Psoas muscle (tissue), 8 donors: ENCODE results near the gene SYT9. TPM values are rescaled to one million over a fixed set of nuclear protein-coding genes. Genes with fewer than 3 reads are reported as not detected.

ENCODE experiments used
- ATAC-seq, 4 donors: fragments of 200-7000 bp; cut with Tn5 transposase; one replicate each; pipeline ENCODE4 v1.9.1; 2020; ENCODE audit warnings: moderate library complexity in 3 of 4, mild to moderate bottlenecking in 2 of 4
- DNase-seq, 2 donors: peaks; one replicate each; pipeline ENCODE4 v3.0.0-alpha.2; 2020
- H3K27ac ChIP-seq: fragments of 200-600 bp; one replicate; pipeline ENCODE4 v1.8.0; 2022
- H3K27me3 ChIP-seq, 3 donors: fragments of 200-600 bp in 1 of 3; one replicate each; pipeline versions ENCODE4 v1.6.1 to v1.8.0; 2013 to 2022; ENCODE audit warnings: low read length in 2 of 3, mild to moderate bottlenecking in 2 of 3, moderate library complexity in 1 of 3; ENCODE audit not compliant: insufficient read depth in 3 of 3
- H3K36me3 ChIP-seq, 2 donors: fragments of 200-600 bp in 1 of 2; one replicate each; pipeline versions ENCODE4 v1.6.1 to v1.8.0; 2013 to 2022; ENCODE audit warnings: low read depth in 1 of 2, mild to moderate bottlenecking in 1 of 2, moderate library complexity in 1 of 2; ENCODE audit not compliant: insufficient read depth in 1 of 2
- H3K4me1 ChIP-seq: fragments of 200-600 bp; one replicate; pipeline ENCODE4 v1.8.0; 2022
- H3K4me3 ChIP-seq: fragments of 200-600 bp; one replicate; pipeline ENCODE4 v1.8.0; 2022; ENCODE audit warnings: mild to moderate bottlenecking
- H3K9me3 ChIP-seq: fragments of 200-600 bp; one replicate; pipeline ENCODE4 v1.8.0; 2022
- CTCF ChIP-seq: fragments of 200-600 bp; IDR thresholded peaks from one replicate; pipeline ENCODE4 v1.8.0; 2022; ENCODE audit warnings: antibody characterized with exemption
- WGBS, 3 donors: extraction: QIAGEN DNeasy Blood & Tissue Kit; methylation state at CpG; one replicate each; pipeline versions ENCODE4 v1.1.6 to v1.1.7; 2013; 5-methylcytosine and 5-hydroxymethylcytosine counted together
- intact Hi-C, 2 donors: fragments of 100-400 bp; cut with DNase I; formaldehyde crosslinking; loops; one replicate each; pipeline versions ENCODE4 v1.11.0 to v1.14.2; 2022
- polyA plus RNA-seq, 3 donors: library from polyadenylated mRNA; stranded (reverse); fragments of 200-250 nt; gene quantifications; one replicate each; pipeline ENCODE4 v1.2.3, GENCODE V29; 2013
- total RNA-seq, 4 donors: library from RNA; stranded (reverse); fragmentation: NEBNext Ultra II Directional in 2 of 4; extraction: Animal tissue kit (Norgen Biotek cat#: 25700) in 2 of 4; gene quantifications; one replicate each; pipeline versions ENCODE4 v1.2.1 to v1.2.4, GENCODE V29; 2021 to 2023
- donor health status: healthy with polysubstance abuse.
- donor health status: DM: no; HTN: no; CAD: no; lungs with moderate emphysema.
- donor health status: Bipolar disorder and iron deficiency.
- donor health status: healthy.
- donor health status: DM: yes; HTN: yes; CAD: no.
- donor health status: DM: no; HTN: no; CAD: no.
- donor health status: DM: no; HTN: no; CAD: no.
- donor health status: DM: yes; HTN: yes; CAD: no.

Gene SYT9
- total and polyA plus RNA-seq, 7 donors, result 0.03 TPM; not detected in 5

GRCh38 chr11:7442588-7443215 lies 191.0 kb downstream of the SYT9 start:
- DNase-seq (peak; percentile 67 to 81), ATAC-seq (peak in 3 of 4 donors; percentile 70 to 87 (median 83))
- Histone ChIP-seq H3K9me3 (no peaks in the 10 kb centered on the region), H3K4me3 (no peak overlapping the region), H3K4me1 (no peaks in the 10 kb centered on the region), H3K27ac (no peak overlapping the region), H3K27me3 (no peaks in the 10 kb centered on the region), H3K36me3 (peaks cover 0 to 13% of the 10 kb centered on the region in 2 donors)
- intact Hi-C loops, result loop anchor here (2.0 to 10.0 kb wide), 3 partner anchors 212 to 345 kb away; no protein-coding TSS in a partner anchor
- TF ChIP-seq CTCF, result peak; percentile 81
- WGBS, 3 donors, result 31 to 34% (median 31%) methylated on average over 6 of the region's 6 CpGs

- intact Hi-C loops, result loop anchor here (2.0 to 10.0 kb wide), 3 partner anchors 92 to 347 kb away; no protein-coding TSS in a partner anchor
- H3K4me1 ChIP-seq, result no peaks in the 10 kb centered on the region
- DNase-seq (no peak), ATAC-seq (no peak)
- no peaks in the 10 kb centered on the region for H3K9me3 ChIP-seq
- TF ChIP-seq CTCF, result no peak
- WGBS, 3 donors, result 68 to 72% (median 71%) methylated on average over 6 of the region's 6 CpGs
- peaks cover 0 to 13% of the 10 kb centered on the region in 2 donors for H3K36me3 ChIP-seq
- H3K27me3 ChIP-seq, result no peaks in the 10 kb centered on the region
- H3K4me3 ChIP-seq, result no peak overlapping the region
- H3K27ac ChIP-seq, result no peak overlapping the region
Measured at GRCh38 chr11:7444091-7444981, 192.6 kb downstream of the SYT9 start.

GRCh38 chr11:7445564-7445963 lies 193.9 kb downstream of the SYT9 start:
- DNase-seq, result no peak
- Histone ChIP-seq H3K9me3 (no peaks in the 10 kb centered on the region), H3K27me3 (no peaks in the 10 kb centered on the region), H3K4me1 (no peaks in the 10 kb centered on the region), H3K27ac (no peak overlapping the region), H3K4me3 (no peak overlapping the region), H3K36me3 (peaks cover 0 to 10% of the 10 kb centered on the region in 2 donors)
- WGBS, 3 donors, result 67 to 77% (median 73%) methylated on average over 5 of the region's 5 CpGs
- intact Hi-C loops, result loop anchor here (2.0 to 10.0 kb wide), 2 partner anchors 93 to 209 kb away; no protein-coding TSS in a partner anchor
- ATAC-seq, result peak in 1 of 4 donors; percentile 9
- no peak for TF ChIP-seq CTCF

- 89 to 90% (median 89%) methylated on average over 12 of the region's 12 CpGs for WGBS, 3 donors
- Histone ChIP-seq H3K4me3 (no peak overlapping the region), H3K4me1 (no peaks in the 10 kb centered on the region), H3K27me3 (no peaks in the 10 kb centered on the region), H3K27ac (no peak overlapping the region), H3K9me3 (no peaks in the 10 kb centered on the region), H3K36me3 (no peaks in the 10 kb centered on the region)
- TF ChIP-seq CTCF, result no peak
- intact Hi-C loops, result loop anchor here in 1 of 2 donors (10.0 kb wide), 1 partner anchor 207 kb away; no protein-coding TSS in a partner anchor
- no peak for DNase-seq
- ATAC-seq, result no peak
Measured at GRCh38 chr11:7448201-7448600, 196.5 kb downstream of the SYT9 start.
